HG02588 (cell line): ENCODE measurements around the gene TBC1D12.
"Not testable (repeated sequence)": the region's sequence is repeated elsewhere in the genome, so short reads cannot be mapped to it uniquely, and the experiment has no call there.

Experiments used
- ATAC-seq: cut with Tn5 transposase; IDR thresholded peaks from one replicate; pipeline ENCODE4 v1.9.1; 2021; ENCODE audit warnings: mild to moderate bottlenecking, moderate library complexity; ENCODE audit not compliant: unreplicated experiment

The TBC1D12 gene

GRCh38 chr10:94533027-94533426 is 130.7 kb downstream of the TBC1D12 start:
- ATAC-seq, result no peak

DNA sequence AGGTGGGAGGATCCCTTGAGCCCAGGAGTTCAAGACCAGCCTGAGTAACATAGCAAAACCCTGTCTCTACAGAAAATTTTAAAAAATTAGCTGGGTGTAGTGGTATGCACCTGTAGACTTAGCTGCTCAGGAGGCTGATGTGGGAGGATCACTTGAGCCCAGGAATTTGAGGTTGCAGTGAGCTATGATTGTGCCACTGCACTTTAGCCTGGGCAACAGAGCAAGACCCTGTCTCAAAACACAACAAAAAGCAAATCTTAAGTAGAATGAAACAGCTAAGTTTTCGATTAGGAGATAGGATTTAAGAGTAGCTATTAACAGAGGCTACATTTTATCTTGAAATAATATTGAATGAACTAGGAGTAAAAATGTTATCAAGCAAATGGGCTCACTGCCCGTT is 139.9 kb downstream of the TBC1D12 start:
- not testable (repeated sequence) for ATAC-seq

DNA sequence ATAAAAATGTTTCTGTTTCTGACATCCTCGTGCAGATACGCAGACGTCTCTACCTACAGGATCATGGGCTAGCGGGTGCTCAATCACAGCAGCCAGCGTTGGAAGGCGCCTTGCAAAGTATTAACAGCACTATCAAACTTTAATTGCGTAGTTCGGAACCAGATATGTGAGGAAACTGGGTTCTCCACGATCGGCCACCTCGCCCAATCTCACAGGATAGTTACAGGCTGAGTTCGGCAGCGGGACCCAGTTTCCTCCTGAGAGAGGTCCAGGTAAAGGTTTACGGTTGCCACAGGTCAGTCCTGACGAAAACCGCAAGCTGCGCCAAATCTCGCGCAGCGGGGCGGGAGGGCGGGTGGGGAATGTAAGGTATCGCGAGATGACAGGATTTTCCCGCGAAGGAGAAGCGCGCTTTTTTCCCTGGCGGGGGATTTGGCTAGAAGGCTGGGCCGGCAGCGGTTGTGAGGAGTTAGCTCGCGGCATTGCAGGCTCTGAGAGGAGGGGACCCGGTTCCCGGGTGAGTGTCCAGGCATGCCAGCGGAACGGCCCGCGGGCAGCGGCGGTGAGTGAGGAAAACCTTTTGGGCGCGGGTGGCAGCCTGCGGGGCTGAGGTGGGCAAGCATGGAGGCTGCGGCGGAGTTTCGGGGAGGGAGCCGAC is 143.2 kb downstream of the TBC1D12 start, which contains the start of gene HELLS:
Gene HELLS, plus strand, starts transcription at position 398 of the 658 bp plus-strand sequence. Its CDS starts 134 bp downstream, at position 532.
- ATAC-seq, result peak; percentile 75

DNA sequence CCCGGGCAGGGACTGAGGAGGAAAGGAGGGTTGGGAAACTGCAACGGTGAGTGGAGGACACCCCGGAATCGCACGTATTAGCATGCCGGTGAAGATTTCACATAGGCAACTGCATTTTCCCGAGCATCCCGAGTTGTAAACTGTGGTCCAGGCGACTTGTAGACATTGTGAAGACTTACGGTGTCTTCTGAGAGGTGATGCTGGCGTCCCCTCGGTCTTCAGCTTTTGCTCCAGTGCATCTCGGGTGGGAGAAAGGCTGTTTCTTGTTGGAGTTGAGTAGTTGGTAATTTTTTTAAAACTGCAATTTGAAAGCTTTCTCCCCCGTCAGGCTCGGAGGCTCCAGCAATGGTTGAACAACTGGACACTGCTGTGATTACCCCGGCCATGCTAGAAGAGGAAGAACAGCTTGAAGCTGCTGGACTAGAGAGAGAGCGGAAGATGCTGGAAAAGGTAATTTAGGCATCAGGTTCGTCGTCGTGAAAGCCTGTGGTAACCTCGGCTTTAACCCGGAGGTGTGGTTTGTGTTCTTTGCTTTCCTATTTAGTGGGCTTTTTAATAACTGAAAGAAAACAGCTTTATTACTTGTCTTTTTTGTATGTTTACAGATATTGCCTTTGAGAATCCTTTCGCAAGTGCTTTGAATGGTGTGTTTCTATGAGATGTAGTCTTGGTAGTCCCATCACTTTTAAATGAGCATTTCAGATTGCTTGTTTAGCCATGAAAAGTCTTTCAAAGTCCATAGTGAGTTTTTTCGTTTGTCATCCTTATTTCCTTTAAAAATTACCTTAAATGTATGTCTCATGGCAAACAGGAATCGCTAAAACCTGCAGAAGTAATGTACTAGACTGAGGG is 143.9 kb downstream of the TBC1D12 start:
- peak; percentile 8 for ATAC-seq

- no peak for ATAC-seq
Measured at GRCh38 chr10:94546901-94547185, 144.5 kb downstream of the TBC1D12 start.

DNA sequence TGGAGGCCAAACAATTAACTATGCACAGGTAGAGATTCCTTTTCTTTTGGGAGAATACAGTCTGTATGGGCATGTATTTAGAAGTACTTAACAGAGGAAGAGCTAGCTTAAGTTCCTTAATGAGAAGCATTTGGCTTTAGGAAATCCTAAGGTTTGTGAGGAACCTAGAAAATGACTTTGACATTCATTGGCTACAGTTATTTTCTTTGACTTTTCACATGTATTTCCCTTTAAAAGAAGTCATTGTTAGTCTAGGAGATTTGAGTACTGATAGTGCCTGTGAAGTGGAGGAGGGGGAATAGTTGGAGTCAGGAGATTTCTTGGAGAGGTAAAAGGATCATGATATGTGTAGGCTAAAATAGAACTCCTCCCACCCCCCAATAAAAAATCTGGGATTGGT is 146.9 kb downstream of the TBC1D12 start:
- ATAC-seq, result no peak

DNA sequence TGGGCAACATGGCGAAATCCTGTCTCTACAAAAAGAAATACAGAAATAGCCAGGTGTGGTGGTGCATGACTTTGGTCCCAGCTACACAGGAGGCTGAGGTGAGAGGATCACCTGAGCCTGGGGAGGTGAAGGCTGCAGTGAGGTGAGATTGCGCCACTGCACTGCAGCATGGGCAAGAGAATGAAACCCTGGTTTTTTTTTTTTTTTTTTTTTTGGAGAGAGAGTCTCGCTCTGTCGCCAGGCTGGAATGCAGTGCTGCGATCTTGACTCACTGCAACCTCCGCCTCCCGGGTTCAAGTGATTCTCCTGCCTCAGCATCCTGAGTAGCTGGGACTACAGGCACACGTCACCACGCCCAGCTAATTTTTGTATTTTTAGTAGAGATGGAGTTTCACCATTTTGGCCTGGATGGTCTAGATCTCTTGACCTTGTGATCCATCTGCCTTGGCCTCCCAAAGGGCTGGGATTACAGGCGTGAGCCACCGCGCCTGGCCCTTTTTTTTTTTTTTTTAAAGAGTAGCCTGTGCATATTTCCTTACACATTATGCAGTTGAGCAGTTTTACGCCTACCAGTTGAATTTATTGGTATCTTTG is 165.5 kb downstream of the TBC1D12 start:
- not testable (repeated sequence) for ATAC-seq

GRCh38 chr10:94571081-94571480 is 168.7 kb downstream of the TBC1D12 start:
- ATAC-seq, result no peak

- no peak for ATAC-seq
Measured at GRCh38 chr10:94571528-94571927, 169.2 kb downstream of the TBC1D12 start.

DNA sequence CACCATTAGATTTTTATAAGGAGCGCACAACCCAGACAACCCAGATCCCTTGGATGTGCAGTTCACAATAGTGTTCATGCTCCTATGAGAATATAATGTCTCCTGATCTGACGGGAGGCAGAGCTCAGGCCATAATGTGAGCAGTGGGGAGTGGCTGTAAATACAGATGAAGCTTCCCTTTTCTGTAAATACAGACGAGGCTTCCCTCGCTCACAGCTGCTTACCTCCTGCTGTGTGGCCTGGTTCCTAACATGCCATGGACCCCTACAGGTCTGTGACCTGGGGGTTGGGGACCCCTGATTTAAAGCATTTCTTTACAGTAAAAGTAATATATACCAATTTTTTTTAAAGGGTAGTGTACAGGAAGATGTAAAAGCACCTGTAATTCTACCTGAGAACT is 176.4 kb downstream of the TBC1D12 start:
- ATAC-seq, result no peak

DNA sequence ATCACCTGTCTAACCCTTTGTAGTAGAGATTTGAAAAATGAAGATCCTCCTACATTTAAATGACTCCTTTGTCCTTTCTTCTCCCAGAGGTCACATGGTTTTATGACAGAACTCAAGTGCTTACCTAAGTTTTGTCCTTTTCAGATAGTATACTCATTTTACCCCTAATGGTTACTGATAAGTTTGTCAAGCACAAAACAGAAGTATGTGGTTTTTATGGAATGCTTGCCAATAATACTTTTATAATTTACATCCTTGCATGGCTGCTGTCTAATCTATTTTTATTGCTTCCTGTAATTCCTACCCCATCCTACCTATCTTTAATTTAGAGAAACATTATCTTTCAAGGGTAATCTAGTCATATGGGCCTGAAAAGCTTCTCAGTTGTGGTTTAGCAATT is 180.8 kb downstream of the TBC1D12 start:
- no peak for ATAC-seq
